DOHH2 (cell line): ENCODE results near the gene MACROD1.

Experiments
- CTCF ChIP-seq: fragments of 200-600 bp; sonication (generic); IDR thresholded peaks from one replicate; pipeline ENCODE4 v1.5.1; 2014; ENCODE audit warnings: antibody characterized with exemption, mild to moderate bottlenecking, low read depth, low read length; ENCODE audit not compliant: poor library complexity, severe bottlenecking
- EZH2phosphoT487 ChIP-seq: fragments of 200-600 bp; sonication (generic); IDR thresholded peaks from 2 replicates; pipeline ENCODE4 v1.6.1; 2017; ENCODE audit warnings: borderline replicate concordance, mild to moderate bottlenecking, antibody characterized with exemption, low read length, moderate library complexity, mixed read lengths

DNA sequence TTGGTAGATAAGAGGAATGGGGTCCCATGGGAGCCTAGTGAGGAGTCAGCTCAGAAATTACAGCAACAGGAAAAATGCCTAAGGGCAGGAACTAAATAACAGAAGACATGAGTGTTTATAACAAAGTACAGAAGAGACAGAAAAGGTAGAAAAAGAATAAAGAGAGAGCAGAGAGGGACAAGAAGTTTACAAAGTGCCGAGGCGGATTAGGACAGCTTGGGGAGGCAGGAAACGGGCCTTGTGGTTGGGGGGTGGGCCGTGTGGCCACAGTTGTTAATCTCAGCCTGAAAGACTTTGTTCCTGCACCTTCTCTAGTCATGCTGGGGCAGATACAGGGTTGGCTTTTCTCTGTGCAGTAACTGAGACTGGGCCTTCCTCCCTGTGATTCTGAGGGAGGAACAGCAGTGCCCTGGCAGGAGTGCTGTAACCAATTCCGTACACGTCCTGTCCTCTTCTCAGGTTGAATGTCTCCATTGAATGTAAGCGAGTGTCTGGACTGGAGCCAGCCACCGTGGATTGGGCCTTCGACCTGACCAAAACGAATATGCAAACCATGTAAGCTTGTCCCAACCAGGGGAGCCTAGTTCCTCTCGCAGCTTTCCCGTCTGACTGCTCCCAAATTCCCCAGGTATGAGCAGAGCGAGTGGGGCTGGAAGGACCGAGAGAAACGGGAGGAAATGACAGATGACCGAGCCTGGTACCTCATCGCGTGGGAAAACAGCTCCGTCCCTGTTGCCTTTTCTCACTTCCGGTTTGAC is 214.0 kb downstream of the MACROD1 start:
- no peak for TF ChIP-seq CTCF
- TF ChIP-seq EZH2phosphoT487, result no peak
